ENCODE data around the gene DNAH14.

DNA sequence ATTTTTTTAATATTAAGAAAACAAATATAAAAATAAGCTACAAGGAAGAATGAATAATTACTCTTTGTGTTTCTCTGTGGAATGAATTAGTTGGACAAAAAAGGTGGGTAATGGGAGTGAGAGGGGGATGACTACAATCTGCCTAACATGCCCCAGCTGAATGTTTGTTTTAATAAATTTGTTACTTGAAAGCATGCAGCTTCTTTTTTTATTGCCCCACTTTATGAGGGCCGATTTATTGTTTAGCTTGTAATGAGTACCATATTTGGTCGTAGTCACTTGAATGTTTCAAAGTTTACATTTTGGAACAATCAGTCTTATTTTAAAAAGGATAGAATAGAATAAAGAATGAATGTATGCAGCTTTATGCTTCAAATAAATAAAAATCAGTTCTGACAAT is 301.0 kb downstream of the DNAH14 start:
- TF ChIP-seq YY1 (IDR thresholded peaks at IDR 0.05; ENCODE audit: insufficient read depth, insufficient read length) (no peak), ZNF274 (IDR thresholded peaks at IDR 0.05; ENCODE audit: low read depth, low read length) (no peak)

Data from NT2/D1 (cell line).